HCT116 (cell line): ENCODE results near the gene TMEM222. TPM values are rescaled to one million over a fixed set of nuclear protein-coding genes. Genes with fewer than 3 reads are reported as not detected.

ENCODE experiments used
- ATAC-seq: fragments of 200-7000 bp; cut with Tn5 transposase; 2 replicates; pipeline ENCODE4 v1.9.1; 2020; ENCODE audit warnings: mild to moderate bottlenecking, moderate library complexity
- BruUV-seq: library from RNA; stranded (reverse); fragments of 400-500 nt; replicated peaks from 2 replicates; lab custom pipeline; 2021; lab: Mats Ljungman, UMichigan
- CTCF ChIA-PET: fragments of 300-600 bp; sonication (Branson Sonifier 250); formaldehyde crosslinking; loops from one replicate; lab custom pipeline; 2021; ENCODE audit warnings: antibody characterized with exemption; lab: Charles Lee
- POLR2A ChIA-PET: fragments of 300-600, 350-600 bp; sonication (Branson Sonifier 250); formaldehyde crosslinking; loops from one replicate; lab custom pipeline; 2021; ENCODE audit warnings: antibody characterized with exemption; lab: Charles Lee
- RAD21 ChIA-PET, 2 experiments: fragments of 300-600 bp; sonication (Branson Sonifier 250); formaldehyde crosslinking; loops; one replicate each; lab custom pipeline; 2023; ENCODE audit warnings: low total read pairs in 2 of 2; ENCODE audit not compliant: uncharacterized antibody in 2 of 2, unreplicated experiment in 2 of 2, low non-redundant PET in 1 of 2; lab: Charles Lee
- DNase-seq: peaks from one replicate; pipeline ENCODE4 v3.0.0-alpha.2; 2010; ENCODE audit warnings: low read depth, low spot score
- H2AFZ ChIP-seq: fragments of 200-600 bp; shearing (Covaris generic), sonication (generic); 2 replicates; pipeline ENCODE4 v1.6.1; 2017; ENCODE audit warnings: low read depth, mixed run types, mixed read lengths, antibody characterized with exemption, low read length; ENCODE audit not compliant: poor library complexity, severe bottlenecking
- H3K27ac ChIP-seq: 2 replicates; pipeline ENCODE4 v1.5.1; 2012; ENCODE audit warnings: low read depth, low read length
- H3K27me3 ChIP-seq: fragments of 200-600 bp; sonication (generic); 2 replicates; pipeline ENCODE4 v1.6.1; 2016; ENCODE audit warnings: mixed run types, low read length, mixed read lengths; ENCODE audit not compliant: insufficient read depth
- H3K36me3 ChIP-seq, 2 experiments: fragments of 200-500 bp in 1 of 2; fragments of 200-600 bp in 1 of 2; sonication (Bioruptor generic) in 1 of 2; sonication (generic) in 1 of 2; 2 replicates each; pipeline versions ENCODE4 v1.5.1 to v1.6.1; 2014 to 2016; ENCODE audit warnings: low read length in 2 of 2, inconsistent platforms in 1 of 2, mixed read lengths in 1 of 2, mixed run types in 1 of 2; ENCODE audit not compliant: insufficient read depth in 2 of 2, control insufficient read depth in 1 of 2
- H3K4me1 ChIP-seq, 2 experiments: fragments of 200-600 bp in 1 of 2; sonication (generic) in 1 of 2; 2 replicates each; pipeline versions ENCODE4 v1.5.1 to v1.6.1; 2012 to 2017; ENCODE audit warnings: low read length in 2 of 2, inconsistent platforms in 1 of 2, mild to moderate bottlenecking in 1 of 2, mixed read lengths in 1 of 2, mixed run types in 1 of 2, moderate library complexity in 1 of 2; ENCODE audit not compliant: insufficient read depth in 2 of 2, control insufficient read depth in 1 of 2
- H3K4me2 ChIP-seq: fragments of 200-600 bp; sonication (generic); 2 replicates; pipeline ENCODE4 v1.6.1; 2017; ENCODE audit warnings: mixed run types, low read length, mixed read lengths
- H3K4me3 ChIP-seq, 2 experiments: fragments of 200-600 bp in 1 of 2; sonication (generic) in 1 of 2; replicated peaks in 1 of 2; 2 replicates each; pipeline ENCODE4 v1.5.1; 2011 to 2016; ENCODE audit warnings: low read length in 2 of 2, control low read depth in 1 of 2, low read depth in 1 of 2, mild to moderate bottlenecking in 1 of 2, mixed read lengths in 1 of 2, mixed run types in 1 of 2
- H3K79me2 ChIP-seq: fragments of 200-600 bp; sonication (generic); 2 replicates; pipeline ENCODE4 v1.6.1; 2017; ENCODE audit warnings: mild to moderate bottlenecking, mixed run types, low read length, moderate library complexity, mixed read lengths; ENCODE audit not compliant: insufficient read depth
- H3K9ac ChIP-seq: fragments of 200-600 bp; sonication (generic); 2 replicates; pipeline ENCODE4 v1.6.1; 2016; ENCODE audit warnings: low read length, mixed read lengths
- H3K9me2 ChIP-seq: fragments of 200-600 bp; sonication (generic), shearing (Covaris generic); 2 replicates; pipeline ENCODE4 v1.6.1; 2017; ENCODE audit warnings: mixed run types, mild to moderate bottlenecking, moderate library complexity; ENCODE audit not compliant: insufficient read depth
- H3K9me3 ChIP-seq, 2 experiments: fragments of 200-500 bp in 1 of 2; fragments of 200-600 bp in 1 of 2; sonication (Bioruptor generic) in 1 of 2; sonication (generic) in 1 of 2; 2 replicates each; pipeline ENCODE4 v1.6.1; 2014 to 2017; ENCODE audit warnings: low read length in 2 of 2, mixed read lengths in 2 of 2, inconsistent platforms in 1 of 2, low read depth in 1 of 2, mild to moderate bottlenecking in 1 of 2, mixed run types in 1 of 2, moderate library complexity in 1 of 2; ENCODE audit not compliant: control insufficient read depth in 1 of 2, insufficient read depth in 1 of 2
- H4K20me1 ChIP-seq: fragments of 200-600 bp; sonication (generic), shearing (Covaris generic); 2 replicates; pipeline ENCODE4 v1.6.1; 2017; ENCODE audit warnings: mixed run types, mild to moderate bottlenecking, moderate library complexity; ENCODE audit not compliant: insufficient read depth
- CBX3 ChIP-seq: IDR thresholded peaks from 2 replicates; pipeline ENCODE4 v1.6.1; 2012; ENCODE audit warnings: low read depth
- CEBPB ChIP-seq: IDR thresholded peaks from 2 replicates; pipeline ENCODE4 v1.6.1; 2012; ENCODE audit warnings: low read depth
- ELF1 ChIP-seq: IDR thresholded peaks from 2 replicates; pipeline ENCODE4 v1.6.1; 2012; ENCODE audit warnings: low read depth, borderline replicate concordance
- EZH2 ChIP-seq: fragments of 200-600 bp; sonication (generic); IDR thresholded peaks from 2 replicates; pipeline ENCODE4 v1.6.1; 2017; ENCODE audit warnings: antibody characterized with exemption, mixed run types
- JUND ChIP-seq: IDR thresholded peaks from 2 replicates; pipeline ENCODE4 v1.6.1; 2012
- POLR2A ChIP-seq: IDR thresholded peaks from 2 replicates; pipeline ENCODE4 v1.7.0; 2011; ENCODE audit warnings: borderline replicate concordance; ENCODE audit not compliant: insufficient read depth, insufficient read length; ENCODE audit errors: extremely low read depth
- POLR2AphosphoS5 ChIP-seq: IDR thresholded peaks from 2 replicates; pipeline ENCODE4 v1.6.1; 2011; ENCODE audit warnings: mild to moderate bottlenecking, low read depth, low read length, moderate library complexity
- RAD21 ChIP-seq: IDR thresholded peaks from 2 replicates; pipeline ENCODE4 v1.6.1; 2012; ENCODE audit warnings: low read depth, mild to moderate bottlenecking
- SP1 ChIP-seq: IDR thresholded peaks from 2 replicates; pipeline ENCODE4 v1.6.1; 2012; ENCODE audit warnings: low read depth
- SRF ChIP-seq: IDR thresholded peaks from 2 replicates; pipeline ENCODE4 v1.6.1; 2012; ENCODE audit warnings: low read depth
- TCF7L2 ChIP-seq: IDR thresholded peaks from 2 replicates; pipeline ENCODE4 v1.7.0; 2011; ENCODE audit warnings: borderline replicate concordance, inconsistent platforms; ENCODE audit not compliant: insufficient read depth, insufficient read length; ENCODE audit errors: extremely low read depth
- YY1 ChIP-seq: IDR thresholded peaks from 2 replicates; pipeline ENCODE4 v1.6.1; 2011; ENCODE audit warnings: low read length, low read depth, moderate library complexity, mild to moderate bottlenecking; ENCODE audit not compliant: insufficient replicate concordance; ENCODE audit errors: extremely low read depth
- ZNF274 ChIP-seq: fragments of 200-500 bp; sonication (Bioruptor generic); IDR thresholded peaks from 2 replicates; pipeline ENCODE4 v1.6.1; 2014; ENCODE audit warnings: mild to moderate bottlenecking, low read depth, low read length, inconsistent platforms
- intact Hi-C: fragments of 100-400 bp; cut with micrococcal nuclease; formaldehyde crosslinking; loops from 2 replicates; pipeline ENCODE4 v1.10.0; 2022
- total RNA-seq: library from RNA; stranded (reverse); gene quantifications from one replicate; pipeline ENCODE4 v1.2.1, GENCODE V29; 2021; ENCODE audit not compliant: unreplicated experiment
- TF ChIP-seq, protein P1 (sequence below): IDR thresholded peaks from 2 replicates; pipeline ENCODE4 v1.6.1; 2011; ENCODE audit warnings: mild to moderate bottlenecking, low read length, moderate library complexity; ENCODE audit not compliant: insufficient replicate concordance; ENCODE audit errors: extremely low read depth
- TF ChIP-seq, protein P2 (sequence below), 3 experiments: fragments of 200-600 bp in 1 of 3; sonication (generic) in 1 of 3; IDR thresholded peaks in 2 of 3; conservative IDR thresholded peaks in 1 of 3; 2 replicates each; pipeline ENCODE4 v1.5.1; 2012 to 2017; ENCODE audit warnings: low read depth in 2 of 3, low read length in 2 of 3, antibody characterized with exemption in 1 of 3, borderline replicate concordance in 1 of 3, control low read depth in 1 of 3, mild to moderate bottlenecking in 1 of 3, mixed read lengths in 1 of 3, mixed run types in 1 of 3, moderate library complexity in 1 of 3; ENCODE audit not compliant: insufficient read depth in 1 of 3
- TF ChIP-seq, protein P3 (sequence below): IDR thresholded peaks from 2 replicates; pipeline ENCODE4 v1.6.1; 2012; ENCODE audit warnings: low read depth

Gene TMEM222
- total RNA-seq, 1 experiment from 2014 or later = 32.8 TPM

DNA sequence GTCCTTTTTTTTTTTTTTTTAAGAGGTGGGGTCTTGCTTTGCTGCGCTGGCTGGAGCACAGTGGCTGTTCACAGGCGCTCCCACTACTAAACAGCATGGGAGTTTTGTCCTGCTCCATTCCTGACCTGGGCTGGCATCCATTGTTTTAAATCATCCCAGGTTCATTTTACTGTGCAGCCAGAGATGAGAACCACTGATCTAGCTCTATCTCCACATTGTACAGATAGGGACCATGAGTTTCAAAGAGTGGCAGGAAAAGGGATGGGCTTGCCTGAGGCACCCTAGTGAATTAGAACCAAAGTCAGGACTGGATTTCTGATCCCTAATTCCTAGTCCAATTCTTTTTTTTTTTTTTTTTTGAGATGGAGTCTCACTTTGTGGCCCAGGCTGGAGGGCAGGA lies 7.2 kb upstream of the TMEM222 start:
- POLR2A ChIA-PET = interaction anchor here (0.5 to 0.7 kb wide), 2 partner anchors 78 to 285 kb away, joined by 3 read pairs; partner anchors contain the start of gene GPR3
- Histone ChIP-seq H3K79me2 (no peaks in the 10 kb centered on the region), H3K27me3 (no peaks in the 10 kb centered on the region), H3K4me3 (no peak overlapping the region), H3K9me3 (no peaks in the 10 kb centered on the region), H3K27ac (no peak overlapping the region), H3K4me2 (no peak overlapping the region), H3K9me2 (no peaks in the 10 kb centered on the region), H2AFZ (no peak overlapping the region), H3K4me1 (peaks cover 0 to 4% of the 10 kb centered on the region in 2 experiments; a peak in 1 of 4 replicates), H3K9ac (no peak overlapping the region), H3K36me3 (no peaks in the 10 kb centered on the region), H4K20me1 (no peaks in the 10 kb centered on the region)
- RAD21 ChIA-PET = no interaction called here
- DNase-seq = no peak
- no peak for ATAC-seq
- CTCF ChIA-PET = interaction anchor here (1.3 kb wide), 1 partner anchor 18 kb away, joined by 3 read pairs; no protein-coding TSS in a partner anchor
- TF ChIP-seq RAD21 (no peak), JUND (no peak), POLR2A (no peak), EZH2 (no peak), CBX3 (no peak), ZNF274 (no peak), TCF7L2 (no peak), ELF1 (no peak), POLR2AphosphoS5 (no peak), CEBPB (no peak), SP1 (no peak), YY1 (no peak), SRF (no peak)
- TF ChIP-seq, protein P1, sequence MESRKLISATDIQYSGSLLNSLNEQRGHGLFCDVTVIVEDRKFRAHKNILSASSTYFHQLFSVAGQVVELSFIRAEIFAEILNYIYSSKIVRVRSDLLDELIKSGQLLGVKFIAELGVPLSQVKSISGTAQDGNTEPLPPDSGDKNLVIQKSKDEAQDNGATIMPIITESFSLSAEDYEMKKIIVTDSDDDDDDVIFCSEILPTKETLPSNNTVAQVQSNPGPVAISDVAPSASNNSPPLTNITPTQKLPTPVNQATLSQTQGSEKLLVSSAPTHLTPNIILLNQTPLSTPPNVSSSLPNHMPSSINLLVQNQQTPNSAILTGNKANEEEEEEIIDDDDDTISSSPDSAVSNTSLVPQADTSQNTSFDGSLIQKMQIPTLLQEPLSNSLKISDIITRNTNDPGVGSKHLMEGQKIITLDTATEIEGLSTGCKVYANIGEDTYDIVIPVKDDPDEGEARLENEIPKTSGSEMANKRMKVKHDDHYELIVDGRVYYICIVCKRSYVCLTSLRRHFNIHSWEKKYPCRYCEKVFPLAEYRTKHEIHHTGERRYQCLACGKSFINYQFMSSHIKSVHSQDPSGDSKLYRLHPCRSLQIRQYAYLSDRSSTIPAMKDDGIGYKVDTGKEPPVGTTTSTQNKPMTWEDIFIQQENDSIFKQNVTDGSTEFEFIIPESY = no peak
- TF ChIP-seq, protein P2, sequence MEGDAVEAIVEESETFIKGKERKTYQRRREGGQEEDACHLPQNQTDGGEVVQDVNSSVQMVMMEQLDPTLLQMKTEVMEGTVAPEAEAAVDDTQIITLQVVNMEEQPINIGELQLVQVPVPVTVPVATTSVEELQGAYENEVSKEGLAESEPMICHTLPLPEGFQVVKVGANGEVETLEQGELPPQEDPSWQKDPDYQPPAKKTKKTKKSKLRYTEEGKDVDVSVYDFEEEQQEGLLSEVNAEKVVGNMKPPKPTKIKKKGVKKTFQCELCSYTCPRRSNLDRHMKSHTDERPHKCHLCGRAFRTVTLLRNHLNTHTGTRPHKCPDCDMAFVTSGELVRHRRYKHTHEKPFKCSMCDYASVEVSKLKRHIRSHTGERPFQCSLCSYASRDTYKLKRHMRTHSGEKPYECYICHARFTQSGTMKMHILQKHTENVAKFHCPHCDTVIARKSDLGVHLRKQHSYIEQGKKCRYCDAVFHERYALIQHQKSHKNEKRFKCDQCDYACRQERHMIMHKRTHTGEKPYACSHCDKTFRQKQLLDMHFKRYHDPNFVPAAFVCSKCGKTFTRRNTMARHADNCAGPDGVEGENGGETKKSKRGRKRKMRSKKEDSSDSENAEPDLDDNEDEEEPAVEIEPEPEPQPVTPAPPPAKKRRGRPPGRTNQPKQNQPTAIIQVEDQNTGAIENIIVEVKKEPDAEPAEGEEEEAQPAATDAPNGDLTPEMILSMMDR (IDR thresholded peaks at IDR 0.05 in 2 of 3, conservative IDR thresholded peaks at IDR 0.05 in 1 of 3; ENCODE audit: borderline replicate concordance in 1 of 3, insufficient read depth in 1 of 3, low read depth in 2 of 3, low read length in 2 of 3) = no peak
- TF ChIP-seq, protein P3, sequence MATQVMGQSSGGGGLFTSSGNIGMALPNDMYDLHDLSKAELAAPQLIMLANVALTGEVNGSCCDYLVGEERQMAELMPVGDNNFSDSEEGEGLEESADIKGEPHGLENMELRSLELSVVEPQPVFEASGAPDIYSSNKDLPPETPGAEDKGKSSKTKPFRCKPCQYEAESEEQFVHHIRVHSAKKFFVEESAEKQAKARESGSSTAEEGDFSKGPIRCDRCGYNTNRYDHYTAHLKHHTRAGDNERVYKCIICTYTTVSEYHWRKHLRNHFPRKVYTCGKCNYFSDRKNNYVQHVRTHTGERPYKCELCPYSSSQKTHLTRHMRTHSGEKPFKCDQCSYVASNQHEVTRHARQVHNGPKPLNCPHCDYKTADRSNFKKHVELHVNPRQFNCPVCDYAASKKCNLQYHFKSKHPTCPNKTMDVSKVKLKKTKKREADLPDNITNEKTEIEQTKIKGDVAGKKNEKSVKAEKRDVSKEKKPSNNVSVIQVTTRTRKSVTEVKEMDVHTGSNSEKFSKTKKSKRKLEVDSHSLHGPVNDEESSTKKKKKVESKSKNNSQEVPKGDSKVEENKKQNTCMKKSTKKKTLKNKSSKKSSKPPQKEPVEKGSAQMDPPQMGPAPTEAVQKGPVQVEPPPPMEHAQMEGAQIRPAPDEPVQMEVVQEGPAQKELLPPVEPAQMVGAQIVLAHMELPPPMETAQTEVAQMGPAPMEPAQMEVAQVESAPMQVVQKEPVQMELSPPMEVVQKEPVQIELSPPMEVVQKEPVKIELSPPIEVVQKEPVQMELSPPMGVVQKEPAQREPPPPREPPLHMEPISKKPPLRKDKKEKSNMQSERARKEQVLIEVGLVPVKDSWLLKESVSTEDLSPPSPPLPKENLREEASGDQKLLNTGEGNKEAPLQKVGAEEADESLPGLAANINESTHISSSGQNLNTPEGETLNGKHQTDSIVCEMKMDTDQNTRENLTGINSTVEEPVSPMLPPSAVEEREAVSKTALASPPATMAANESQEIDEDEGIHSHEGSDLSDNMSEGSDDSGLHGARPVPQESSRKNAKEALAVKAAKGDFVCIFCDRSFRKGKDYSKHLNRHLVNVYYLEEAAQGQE = no peak
- no TSS peak for BruUV-seq
- intact Hi-C loops = loop anchor here (5.0 kb wide), 1 partner anchor 348 kb away; no protein-coding TSS in a partner anchor
